C1 segment of cervical spinal cord (tissue), 14 donors: ENCODE measurements around the gene KCNMA1.

ENCODE experiments used
- DNase-seq, 14 donors: peaks; one replicate each; lab custom pipeline; 2025; lab: John Stamatoyannopoulos, UW

Gene KCNMA1

GRCh38 chr10:77031531-77032187, 605.9 kb downstream of the KCNMA1 start:
- DNase-seq: no peak

GRCh38 chr10:77030974-77031373, 606.6 kb downstream of the KCNMA1 start:
- DNase-seq: no peak

- DNase-seq: no peak
Measured at GRCh38 chr10:77029777-77030717, 607.6 kb downstream of the KCNMA1 start.

GRCh38 chr10:77028042-77028441, 609.6 kb downstream of the KCNMA1 start:
- DNase-seq: no peak

- DNase-seq: no peak
Measured at GRCh38 chr10:77027576-77027975, 610.0 kb downstream of the KCNMA1 start.

GRCh38 chr10:77027141-77027540, 610.5 kb downstream of the KCNMA1 start:
- peak in 1 of 14 donors; percentile 30 for DNase-seq

GRCh38 chr10:77026148-77026547, 611.5 kb downstream of the KCNMA1 start:
- no peak for DNase-seq

GRCh38 chr10:77024461-77024860, 613.1 kb downstream of the KCNMA1 start:
- DNase-seq: no peak

- DNase-seq: no peak
Measured at GRCh38 chr10:77023396-77023795, 614.2 kb downstream of the KCNMA1 start.

GRCh38 chr10:77022671-77023070, 614.9 kb downstream of the KCNMA1 start:
- DNase-seq: no peak

GRCh38 chr10:77021966-77022490, 615.6 kb downstream of the KCNMA1 start:
- no peak for DNase-seq

- DNase-seq: no peak
Measured at GRCh38 chr10:77020426-77021040, 617.1 kb downstream of the KCNMA1 start.

- DNase-seq: no peak
Measured at GRCh38 chr10:77016855-77017254, 620.8 kb downstream of the KCNMA1 start.

GRCh38 chr10:77016278-77016815, 621.3 kb downstream of the KCNMA1 start:
- DNase-seq: no peak

- DNase-seq: no peak
Measured at GRCh38 chr10:77015360-77015759, 622.2 kb downstream of the KCNMA1 start.

- no peak for DNase-seq
Measured at GRCh38 chr10:77012812-77013500, 624.7 kb downstream of the KCNMA1 start.

GRCh38 chr10:77011874-77012811, 625.5 kb downstream of the KCNMA1 start:
- DNase-seq: no peak

GRCh38 chr10:77010430-77010829, 627.2 kb downstream of the KCNMA1 start:
- DNase-seq: no peak

- no peak for DNase-seq
Measured at GRCh38 chr10:77007834-77008233, 629.8 kb downstream of the KCNMA1 start.
